ENCODE data around the gene ARHGAP4.

DNA sequence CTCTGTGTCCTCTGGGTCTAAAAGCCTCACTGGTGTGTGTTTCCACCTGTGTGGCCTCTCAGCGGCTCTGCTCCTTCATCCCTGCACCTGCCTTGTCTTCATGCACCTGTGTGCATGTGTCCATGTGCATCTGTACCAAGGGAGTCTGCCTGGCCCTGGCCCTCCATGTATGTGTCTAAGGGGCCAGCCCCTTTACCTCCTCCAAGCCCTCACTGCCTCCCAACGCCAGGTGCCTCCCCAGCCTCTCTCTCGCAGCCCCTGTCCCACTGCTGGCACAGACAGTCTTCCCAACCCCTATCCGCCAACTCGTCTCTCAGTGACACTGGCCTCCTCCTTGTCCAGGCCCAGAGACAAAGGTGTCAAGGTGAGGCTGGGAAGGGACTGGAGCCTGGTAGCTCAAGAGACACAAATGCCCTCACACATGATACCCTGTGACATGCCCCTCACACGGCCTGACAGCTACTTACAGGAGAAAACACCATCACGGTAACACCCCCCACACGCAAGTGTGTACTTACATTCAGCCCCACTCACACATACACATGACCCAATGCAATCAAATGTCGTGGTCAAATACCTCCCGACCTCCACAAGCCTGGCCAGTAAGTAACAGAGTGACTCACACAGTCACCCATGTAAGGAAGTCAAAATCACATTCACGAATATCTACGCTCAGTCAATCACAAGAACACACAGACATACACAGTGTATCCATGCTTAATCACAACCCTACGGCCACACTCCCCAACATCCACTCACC is 51.5 kb downstream of the ARHGAP4 start:
- TF ChIP-seq EP300 (IDR thresholded peaks at IDR 0.05; ENCODE audit: borderline replicate concordance) (no peak), CEBPB (IDR thresholded peaks at IDR 0.05) (no peak), TEAD4 (IDR thresholded peaks at IDR 0.05) (no peak), NFIC (IDR thresholded peaks at IDR 0.05) (no peak), EGR1 (IDR thresholded peaks at IDR 0.05) (no peak), RAD21 (IDR thresholded peaks at IDR 0.05; ENCODE audit: low read depth) (no peak), TCF12 (IDR thresholded peaks at IDR 0.05; ENCODE audit: low read depth) (no peak), USF1 (IDR thresholded peaks at IDR 0.05) (no peak), YY1 (IDR thresholded peaks at IDR 0.05; ENCODE audit: low read depth) (no peak), TAF1 (IDR thresholded peaks at IDR 0.05; ENCODE audit: low read depth) (no peak), FOXM1 (IDR thresholded peaks at IDR 0.05; ENCODE audit: borderline replicate concordance, low read depth) (no peak), ZBTB7A (IDR thresholded peaks at IDR 0.05; ENCODE audit: low read depth) (no peak)
- TF ChIP-seq, protein P1, sequence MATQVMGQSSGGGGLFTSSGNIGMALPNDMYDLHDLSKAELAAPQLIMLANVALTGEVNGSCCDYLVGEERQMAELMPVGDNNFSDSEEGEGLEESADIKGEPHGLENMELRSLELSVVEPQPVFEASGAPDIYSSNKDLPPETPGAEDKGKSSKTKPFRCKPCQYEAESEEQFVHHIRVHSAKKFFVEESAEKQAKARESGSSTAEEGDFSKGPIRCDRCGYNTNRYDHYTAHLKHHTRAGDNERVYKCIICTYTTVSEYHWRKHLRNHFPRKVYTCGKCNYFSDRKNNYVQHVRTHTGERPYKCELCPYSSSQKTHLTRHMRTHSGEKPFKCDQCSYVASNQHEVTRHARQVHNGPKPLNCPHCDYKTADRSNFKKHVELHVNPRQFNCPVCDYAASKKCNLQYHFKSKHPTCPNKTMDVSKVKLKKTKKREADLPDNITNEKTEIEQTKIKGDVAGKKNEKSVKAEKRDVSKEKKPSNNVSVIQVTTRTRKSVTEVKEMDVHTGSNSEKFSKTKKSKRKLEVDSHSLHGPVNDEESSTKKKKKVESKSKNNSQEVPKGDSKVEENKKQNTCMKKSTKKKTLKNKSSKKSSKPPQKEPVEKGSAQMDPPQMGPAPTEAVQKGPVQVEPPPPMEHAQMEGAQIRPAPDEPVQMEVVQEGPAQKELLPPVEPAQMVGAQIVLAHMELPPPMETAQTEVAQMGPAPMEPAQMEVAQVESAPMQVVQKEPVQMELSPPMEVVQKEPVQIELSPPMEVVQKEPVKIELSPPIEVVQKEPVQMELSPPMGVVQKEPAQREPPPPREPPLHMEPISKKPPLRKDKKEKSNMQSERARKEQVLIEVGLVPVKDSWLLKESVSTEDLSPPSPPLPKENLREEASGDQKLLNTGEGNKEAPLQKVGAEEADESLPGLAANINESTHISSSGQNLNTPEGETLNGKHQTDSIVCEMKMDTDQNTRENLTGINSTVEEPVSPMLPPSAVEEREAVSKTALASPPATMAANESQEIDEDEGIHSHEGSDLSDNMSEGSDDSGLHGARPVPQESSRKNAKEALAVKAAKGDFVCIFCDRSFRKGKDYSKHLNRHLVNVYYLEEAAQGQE (IDR thresholded peaks at IDR 0.05; ENCODE audit: low read depth) = no peak
- TF ChIP-seq, protein P2, sequence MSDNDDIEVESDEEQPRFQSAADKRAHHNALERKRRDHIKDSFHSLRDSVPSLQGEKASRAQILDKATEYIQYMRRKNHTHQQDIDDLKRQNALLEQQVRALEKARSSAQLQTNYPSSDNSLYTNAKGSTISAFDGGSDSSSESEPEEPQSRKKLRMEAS (IDR thresholded peaks at IDR 0.05) = no peak
